GM12892 (cell line): ENCODE measurements around the gene KRT79.

ENCODE experiments used
- DNase-seq: peaks from one replicate; pipeline ENCODE4 v3.0.0; 2011; ENCODE audit not compliant: insufficient read length
- FAIRE-seq: peaks from 2 replicates; lab custom pipeline; 2011; peaks lifted over from hg19 to GRCh38; lab: Jason Lieb, UNC
- POLR2A ChIP-seq: IDR thresholded peaks from 2 replicates; pipeline ENCODE4 v1.6.1; 2011; ENCODE audit warnings: low read depth, low read length, control low read depth
- POLR2AphosphoS5 ChIP-seq: IDR thresholded peaks from 2 replicates; pipeline ENCODE4 v1.6.1; 2011; ENCODE audit warnings: low read depth, low read length, control low read depth
- TAF1 ChIP-seq: IDR thresholded peaks from 2 replicates; pipeline ENCODE4 v1.6.1; 2011; ENCODE audit warnings: low read depth, mild to moderate bottlenecking, control low read depth, low read length, borderline replicate concordance

KRT79 gene

GRCh38 chr12:52821071-52821730, 12.9 kb downstream of the KRT79 start:
- FAIRE-seq (no peak), DNase-seq (no peak)
- no peak for TF ChIP-seq TAF1
- TF ChIP-seq POLR2AphosphoS5 = no peak
- no peak for TF ChIP-seq POLR2A

GRCh38 chr12:52820521-52820920, 13.6 kb downstream of the KRT79 start:
- FAIRE-seq = no peak
- no peak for TF ChIP-seq TAF1

GRCh38 chr12:52819731-52820510, 14.2 kb downstream of the KRT79 start:
- DNase-seq (no peak), FAIRE-seq (no peak)
- TF ChIP-seq TAF1 = no peak
- no peak for TF ChIP-seq POLR2AphosphoS5
- TF ChIP-seq POLR2A = no peak

More at GRCh38 chr12:52820521-52820920, 13.6 kb downstream of the KRT79 start:
- no peak for DNase-seq

GRCh38 chr12:52818887-52819420, 15.2 kb downstream of the KRT79 start:
- FAIRE-seq (no peak), DNase-seq (no peak)
- TF ChIP-seq POLR2A (no peak), TAF1 (no peak), POLR2AphosphoS5 (no peak)

GRCh38 chr12:52818388-52818787, 15.7 kb downstream of the KRT79 start:
- FAIRE-seq (no peak), DNase-seq (no peak)
- TF ChIP-seq POLR2A (no peak), POLR2AphosphoS5 (no peak), TAF1 (no peak)

- DNase-seq (no peak), FAIRE-seq (no peak)
- TF ChIP-seq TAF1 (no peak), POLR2AphosphoS5 (no peak), POLR2A (no peak)
These were observed 16.3 kb downstream of the KRT79 start for GRCh38 chr12:52817699-52818238.

GRCh38 chr12:52817003-52817698, 17.0 kb downstream of the KRT79 start:
- DNase-seq = no peak
- FAIRE-seq = no peak
- TF ChIP-seq POLR2A (no peak), TAF1 (no peak), POLR2AphosphoS5 (no peak)

- no peak for FAIRE-seq
These were observed 18.2 kb downstream of the KRT79 start for GRCh38 chr12:52815676-52816588.

GRCh38 chr12:52815161-52815560, 18.9 kb downstream of the KRT79 start:
- FAIRE-seq (no peak), DNase-seq (no peak)
- TF ChIP-seq TAF1 (no peak), POLR2A (no peak), POLR2AphosphoS5 (no peak)

More at GRCh38 chr12:52815676-52816588, 18.2 kb downstream of the KRT79 start:
- TF ChIP-seq POLR2A = no peak
- TF ChIP-seq TAF1 = no peak
- TF ChIP-seq POLR2AphosphoS5 = no peak
- no peak for DNase-seq

GRCh38 chr12:52814710-52815155, 19.4 kb downstream of the KRT79 start:
- no peak for DNase-seq
- TF ChIP-seq TAF1 = no peak
- TF ChIP-seq POLR2A = no peak
- TF ChIP-seq POLR2AphosphoS5 = no peak
- FAIRE-seq = no peak
